ENCODE measurements around the gene SPPL3. TPM values are rescaled to one million over a fixed set of nuclear protein-coding genes. Genes with fewer than 3 reads are reported as not detected.

The SPPL3 gene
- total RNA-seq, 2 experiments from 2014 or later = 38.3 to 43.4 TPM

DNA sequence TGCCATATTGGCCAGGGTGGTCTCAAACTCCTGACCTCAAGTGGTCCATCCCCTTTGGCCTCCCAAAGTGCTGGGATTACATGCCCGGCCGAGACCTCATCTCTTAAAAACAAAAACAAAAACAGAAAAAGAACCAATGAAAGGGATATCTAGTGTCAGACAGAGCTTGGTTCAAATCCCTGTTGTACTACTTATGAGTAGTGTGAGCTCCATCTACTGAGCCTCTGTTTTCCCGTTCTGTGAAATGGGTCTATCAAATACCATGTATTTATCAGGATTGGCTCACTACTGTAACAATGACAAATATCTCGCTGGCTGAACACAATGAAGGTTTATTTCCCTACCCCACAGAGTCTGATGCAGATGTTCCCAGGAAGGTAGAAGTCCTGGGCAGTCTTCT lies 37.3 kb upstream of the SPPL3 start:
- H3K27ac ChIP-seq (ENCODE audit: low read depth in 1 of 2, low read length in 2 of 2) = no peak overlapping the region
- DNase-seq (no peak), ATAC-seq (ENCODE audit: poor library complexity) (no peak)
- H3K27me3 Mint-ChIP-seq = peaks cover 7% of the 10 kb centered on the region
- POLR2A ChIA-PET = no interaction called here
- TF ChIP-seq, protein P1, sequence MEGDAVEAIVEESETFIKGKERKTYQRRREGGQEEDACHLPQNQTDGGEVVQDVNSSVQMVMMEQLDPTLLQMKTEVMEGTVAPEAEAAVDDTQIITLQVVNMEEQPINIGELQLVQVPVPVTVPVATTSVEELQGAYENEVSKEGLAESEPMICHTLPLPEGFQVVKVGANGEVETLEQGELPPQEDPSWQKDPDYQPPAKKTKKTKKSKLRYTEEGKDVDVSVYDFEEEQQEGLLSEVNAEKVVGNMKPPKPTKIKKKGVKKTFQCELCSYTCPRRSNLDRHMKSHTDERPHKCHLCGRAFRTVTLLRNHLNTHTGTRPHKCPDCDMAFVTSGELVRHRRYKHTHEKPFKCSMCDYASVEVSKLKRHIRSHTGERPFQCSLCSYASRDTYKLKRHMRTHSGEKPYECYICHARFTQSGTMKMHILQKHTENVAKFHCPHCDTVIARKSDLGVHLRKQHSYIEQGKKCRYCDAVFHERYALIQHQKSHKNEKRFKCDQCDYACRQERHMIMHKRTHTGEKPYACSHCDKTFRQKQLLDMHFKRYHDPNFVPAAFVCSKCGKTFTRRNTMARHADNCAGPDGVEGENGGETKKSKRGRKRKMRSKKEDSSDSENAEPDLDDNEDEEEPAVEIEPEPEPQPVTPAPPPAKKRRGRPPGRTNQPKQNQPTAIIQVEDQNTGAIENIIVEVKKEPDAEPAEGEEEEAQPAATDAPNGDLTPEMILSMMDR (IDR thresholded peaks at IDR 0.05) = no peak
- H3K36me3 ChIP-seq (ENCODE audit: insufficient read depth, low read length) = no peaks in the 10 kb centered on the region
- peaks cover 5% of the 10 kb centered on the region for H3K4me1 Mint-ChIP-seq (ENCODE audit: low read depth)
- H3K4me3 ChIP-seq (ENCODE audit: low read length) = no peak overlapping the region
- H3K9me3 ChIP-seq (ENCODE audit: control insufficient read depth in 1 of 2, insufficient read depth in 1 of 2, low read length in 2 of 2) = no peaks in the 10 kb centered on the region
- intact Hi-C loops (cut with DNase I, micrococcal nuclease) = loop anchor here in 1 of 2 experiments (5.0 kb wide), 1 partner anchor 156 kb away; no protein-coding TSS in a partner anchor
- no peaks in the 10 kb centered on the region for H3K4me1 ChIP-seq (ENCODE audit: insufficient read depth, low read length)
- no peaks in the 10 kb centered on the region for H3K36me3 Mint-ChIP-seq (ENCODE audit: low read depth)
- H3K27ac Mint-ChIP-seq = no peak overlapping the region
- CTCF ChIA-PET = no interaction called here
- no peaks in the 10 kb centered on the region for H3K27me3 ChIP-seq (ENCODE audit: control insufficient read depth in 1 of 2, insufficient read depth in 2 of 2, low read length in 2 of 2)
- no peak overlapping the region for H3K4me3 Mint-ChIP-seq
- no peaks in the 10 kb centered on the region for H3K9me3 Mint-ChIP-seq

- no peaks in the 10 kb centered on the region for H3K36me3 ChIP-seq (ENCODE audit: insufficient read depth, low read length)
- no peak overlapping the region for H3K4me3 ChIP-seq (ENCODE audit: low read length)
- Mint-ChIP-seq H3K27me3 (peaks cover 7% of the 10 kb centered on the region), H3K9me3 (no peaks in the 10 kb centered on the region), H3K27ac (no peak overlapping the region), H3K4me1 (ENCODE audit: low read depth) (peaks cover 5% of the 10 kb centered on the region), H3K36me3 (ENCODE audit: low read depth) (no peaks in the 10 kb centered on the region), H3K4me3 (no peak overlapping the region)
- no peak overlapping the region for H3K27ac ChIP-seq (ENCODE audit: low read depth in 1 of 2, low read length in 2 of 2)
- H3K27me3 ChIP-seq (ENCODE audit: control insufficient read depth in 1 of 2, insufficient read depth in 2 of 2, low read length in 2 of 2) = no peaks in the 10 kb centered on the region
- POLR2A ChIA-PET = no interaction called here
- intact Hi-C loops (cut with DNase I, micrococcal nuclease) = loop anchor here in 1 of 2 experiments (5.0 kb wide), 1 partner anchor 157 kb away; no protein-coding TSS in a partner anchor
- ATAC-seq (ENCODE audit: poor library complexity) = no peak
- no peaks in the 10 kb centered on the region for H3K9me3 ChIP-seq (ENCODE audit: control insufficient read depth in 1 of 2, insufficient read depth in 1 of 2, low read length in 2 of 2)
- TF ChIP-seq, protein P1 (IDR thresholded peaks at IDR 0.05) = no peak
- H3K4me1 ChIP-seq (ENCODE audit: insufficient read depth, low read length) = no peaks in the 10 kb centered on the region
- CTCF ChIA-PET = no interaction called here
- no peak for DNase-seq
Measured at GRCh38 chr12:120940799-120941198, 36.6 kb upstream of the SPPL3 start.

DNA sequence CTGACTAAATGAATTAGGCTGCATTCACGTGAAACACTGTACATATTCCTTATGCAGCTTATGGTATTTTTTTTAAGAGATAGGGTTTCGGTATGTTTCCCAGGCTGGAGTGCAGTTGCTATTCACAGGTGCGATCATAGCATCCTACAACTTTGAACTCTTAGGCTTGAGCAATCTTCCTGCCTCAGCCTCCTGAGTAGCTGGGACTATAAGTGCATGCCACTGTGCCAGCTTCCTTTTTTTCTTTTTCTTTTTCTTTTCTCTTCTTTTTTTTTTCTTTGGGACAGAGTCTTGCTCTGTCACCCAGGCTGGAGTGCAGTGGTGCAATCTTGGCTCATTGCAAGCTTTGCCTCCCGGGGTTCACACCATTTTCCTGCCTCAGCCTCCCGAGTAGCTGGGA lies 35.8 kb upstream of the SPPL3 start:
- Mint-ChIP-seq H3K9me3 (no peaks in the 10 kb centered on the region), H3K27ac (no peak overlapping the region), H3K36me3 (ENCODE audit: low read depth) (no peaks in the 10 kb centered on the region), H3K4me1 (ENCODE audit: low read depth) (peaks cover 5% of the 10 kb centered on the region), H3K27me3 (peaks cover 7% of the 10 kb centered on the region), H3K4me3 (no peak overlapping the region)
- H3K36me3 ChIP-seq (ENCODE audit: insufficient read depth, low read length) = no peaks in the 10 kb centered on the region
- no peak overlapping the region for H3K27ac ChIP-seq (ENCODE audit: low read depth in 1 of 2, low read length in 2 of 2)
- CTCF ChIA-PET = interaction anchor here (1.0 to 1.7 kb wide), 2 partner anchors 32 to 156 kb away, joined by 3 to 4 read pairs; no protein-coding TSS in a partner anchor
- no peaks in the 10 kb centered on the region for H3K9me3 ChIP-seq (ENCODE audit: control insufficient read depth in 1 of 2, insufficient read depth in 1 of 2, low read length in 2 of 2)
- ATAC-seq (ENCODE audit: poor library complexity) (no peak), DNase-seq (no peak)
- TF ChIP-seq, protein P1 (IDR thresholded peaks at IDR 0.05) = no peak
- no peaks in the 10 kb centered on the region for H3K27me3 ChIP-seq (ENCODE audit: control insufficient read depth in 1 of 2, insufficient read depth in 2 of 2, low read length in 2 of 2)
- no peak overlapping the region for H3K4me3 ChIP-seq (ENCODE audit: low read length)
- no peaks in the 10 kb centered on the region for H3K4me1 ChIP-seq (ENCODE audit: insufficient read depth, low read length)
- intact Hi-C loops (cut with DNase I, micrococcal nuclease) = loop anchor here in 1 of 2 experiments (5.0 kb wide), 1 partner anchor 157 kb away; no protein-coding TSS in a partner anchor
- POLR2A ChIA-PET = no interaction called here
